AG10803 (cell line): ENCODE results near the gene ALPK3.

Experiments used
- DNase-seq: peaks from one replicate; pipeline ENCODE4 v3.0.0; 2010; ENCODE audit warnings: low read depth
- H3K4me3 ChIP-seq: 2 replicates; pipeline ENCODE4 v1.5.1; 2011; ENCODE audit warnings: mild to moderate bottlenecking, low read length, control low read depth
- CTCF ChIP-seq: conservative IDR thresholded peaks from 2 replicates; pipeline ENCODE4 v1.5.1; 2011; ENCODE audit warnings: mild to moderate bottlenecking, low read length, control low read depth, inconsistent platforms

Gene ALPK3

GRCh38 chr15:84810073-84810840, 6.9 kb upstream of the ALPK3 start:
- no peak overlapping the region for H3K4me3 ChIP-seq
- peak; percentile 31 for DNase-seq
- no peak for TF ChIP-seq CTCF

- no peak for DNase-seq
- TF ChIP-seq CTCF = no peak
- H3K4me3 ChIP-seq = no peak overlapping the region
Observed at GRCh38 chr15:84811151-84811550, 6.0 kb upstream of the ALPK3 start.

GRCh38 chr15:84811828-84812227, 5.3 kb upstream of the ALPK3 start:
- H3K4me3 ChIP-seq = no peak overlapping the region
- DNase-seq = no peak
- TF ChIP-seq CTCF = no peak

GRCh38 chr15:84812842-84813241, 4.3 kb upstream of the ALPK3 start:
- no peak for TF ChIP-seq CTCF
- no peak overlapping the region for H3K4me3 ChIP-seq

GRCh38 chr15:84813435-84813834, 3.7 kb upstream of the ALPK3 start:
- no peak for DNase-seq
- H3K4me3 ChIP-seq = no peak overlapping the region
- TF ChIP-seq CTCF = no peak

More at GRCh38 chr15:84812842-84813241, 4.3 kb upstream of the ALPK3 start:
- DNase-seq = no peak

- H3K4me3 ChIP-seq = no peak overlapping the region
- no peak for DNase-seq
- no peak for TF ChIP-seq CTCF
Observed at GRCh38 chr15:84813931-84814330, 3.2 kb upstream of the ALPK3 start.

GRCh38 chr15:84814916-84815315, 2.2 kb upstream of the ALPK3 start:
- no peak for DNase-seq
- TF ChIP-seq CTCF = no peak
- no peak overlapping the region for H3K4me3 ChIP-seq
